HCEC 1CT (cell line): ENCODE results near the gene CMA1.
"Not testable (repeated sequence)": the region's sequence is repeated elsewhere in the genome, so short reads cannot be mapped to it uniquely, and the experiment has no call there.

ENCODE experiments used
- DNase-seq: peaks from one replicate; pipeline ENCODE4 v3.0.0-alpha.2; 2017

Gene CMA1

GRCh38 chr14:24508155-24508840 is at the start of gene CMA1:
Gene CMA1 (minus strand): TSS chr14:24508265. CDS start chr14:24508235, 30 bp downstream.
- no peak for DNase-seq

GRCh38 chr14:24556756-24557155 is 48.7 kb upstream of the CMA1 start:
- DNase-seq, result no peak

GRCh38 chr14:24549064-24549463 is 41.0 kb upstream of the CMA1 start:
- DNase-seq, result not testable (repeated sequence)

- DNase-seq, result peak; percentile 32
These were observed 34.4 kb upstream of the CMA1 start for GRCh38 chr14:24542346-24542936.

GRCh38 chr14:24535737-24536136 is 27.7 kb upstream of the CMA1 start:
- DNase-seq, result no peak

GRCh38 chr14:24534286-24534685 is 26.2 kb upstream of the CMA1 start:
- no peak for DNase-seq

- DNase-seq, result not testable (repeated sequence)
These were observed 18.0 kb upstream of the CMA1 start for GRCh38 chr14:24525877-24526620.

- no peak for DNase-seq
These were observed 10.8 kb upstream of the CMA1 start for GRCh38 chr14:24518851-24519250.

GRCh38 chr14:24514209-24514608 is 6.1 kb upstream of the CMA1 start:
- no peak for DNase-seq

GRCh38 chr14:24513009-24513408 is 4.9 kb upstream of the CMA1 start:
- DNase-seq, result no peak

GRCh38 chr14:24506443-24506842 is 1.6 kb downstream of the CMA1 start:
- no peak for DNase-seq

GRCh38 chr14:24504425-24504950 is 3.6 kb downstream of the CMA1 start:
- DNase-seq, result no peak

- DNase-seq, result not testable (repeated sequence)
These were observed 16.3 kb downstream of the CMA1 start for GRCh38 chr14:24491586-24492408.

GRCh38 chr14:24483604-24484252 is 24.3 kb downstream of the CMA1 start:
- DNase-seq, result peak; percentile 17

- DNase-seq, result peak; percentile 49
These were observed 25.3 kb downstream of the CMA1 start for GRCh38 chr14:24482699-24483303.

- peak; percentile 43 for DNase-seq
These were observed 26.3 kb downstream of the CMA1 start for GRCh38 chr14:24481622-24482324.

GRCh38 chr14:24479999-24480398 is 28.1 kb downstream of the CMA1 start:
- DNase-seq, result not testable (repeated sequence)

GRCh38 chr14:24475261-24475660 is 32.8 kb downstream of the CMA1 start:
- no peak for DNase-seq

- no peak for DNase-seq
These were observed 34.9 kb downstream of the CMA1 start for GRCh38 chr14:24473211-24473610.

GRCh38 chr14:24470450-24470849 is 37.6 kb downstream of the CMA1 start:
- DNase-seq, result not testable (repeated sequence)

GRCh38 chr14:24465805-24466204 is 42.3 kb downstream of the CMA1 start:
- DNase-seq, result no peak
